NB4 (cell line): ENCODE data around the gene BCAS3.

Experiments
- MYC ChIP-seq: IDR thresholded peaks from 2 replicates; pipeline ENCODE4 v1.6.1; 2011; ENCODE audit warnings: low read depth, low read length
- POLR2A ChIP-seq: IDR thresholded peaks from 2 replicates; pipeline ENCODE4 v1.6.1; 2011; ENCODE audit warnings: mild to moderate bottlenecking; ENCODE audit not compliant: insufficient read length; ENCODE audit errors: extremely low read depth
- TF ChIP-seq, protein P1 (sequence below): IDR thresholded peaks from one replicate; pipeline ENCODE4 v1.5.1; 2012; ENCODE audit warnings: low read depth, low read length
- TF ChIP-seq, protein P2 (sequence below): IDR thresholded peaks from 2 replicates; pipeline ENCODE4 v1.6.1; 2011; ENCODE audit warnings: low read depth, low read length

DNA sequence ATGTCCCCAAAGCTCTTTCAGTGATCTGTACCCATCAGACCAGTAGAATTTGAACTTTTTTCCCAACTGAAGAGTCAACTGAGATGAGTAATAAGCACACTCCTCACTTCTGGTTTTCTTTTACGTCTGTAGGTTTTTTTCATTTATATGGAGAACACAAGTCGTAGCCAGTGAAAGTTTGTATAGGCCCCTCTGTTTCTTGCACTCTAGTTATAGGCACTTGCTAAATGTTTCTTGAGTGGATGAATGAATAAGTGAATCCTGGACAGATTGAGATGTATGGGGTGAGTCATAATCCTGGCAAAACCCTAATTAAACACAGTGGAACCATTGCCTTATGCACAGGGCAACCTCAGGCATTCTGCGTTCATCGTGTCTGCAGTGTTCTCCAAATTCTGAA is 528.3 kb downstream of the BCAS3 start:
- TF ChIP-seq, protein P1, sequence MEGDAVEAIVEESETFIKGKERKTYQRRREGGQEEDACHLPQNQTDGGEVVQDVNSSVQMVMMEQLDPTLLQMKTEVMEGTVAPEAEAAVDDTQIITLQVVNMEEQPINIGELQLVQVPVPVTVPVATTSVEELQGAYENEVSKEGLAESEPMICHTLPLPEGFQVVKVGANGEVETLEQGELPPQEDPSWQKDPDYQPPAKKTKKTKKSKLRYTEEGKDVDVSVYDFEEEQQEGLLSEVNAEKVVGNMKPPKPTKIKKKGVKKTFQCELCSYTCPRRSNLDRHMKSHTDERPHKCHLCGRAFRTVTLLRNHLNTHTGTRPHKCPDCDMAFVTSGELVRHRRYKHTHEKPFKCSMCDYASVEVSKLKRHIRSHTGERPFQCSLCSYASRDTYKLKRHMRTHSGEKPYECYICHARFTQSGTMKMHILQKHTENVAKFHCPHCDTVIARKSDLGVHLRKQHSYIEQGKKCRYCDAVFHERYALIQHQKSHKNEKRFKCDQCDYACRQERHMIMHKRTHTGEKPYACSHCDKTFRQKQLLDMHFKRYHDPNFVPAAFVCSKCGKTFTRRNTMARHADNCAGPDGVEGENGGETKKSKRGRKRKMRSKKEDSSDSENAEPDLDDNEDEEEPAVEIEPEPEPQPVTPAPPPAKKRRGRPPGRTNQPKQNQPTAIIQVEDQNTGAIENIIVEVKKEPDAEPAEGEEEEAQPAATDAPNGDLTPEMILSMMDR: no peak
- TF ChIP-seq POLR2A (no peak), MYC (no peak)
- TF ChIP-seq, protein P2, sequence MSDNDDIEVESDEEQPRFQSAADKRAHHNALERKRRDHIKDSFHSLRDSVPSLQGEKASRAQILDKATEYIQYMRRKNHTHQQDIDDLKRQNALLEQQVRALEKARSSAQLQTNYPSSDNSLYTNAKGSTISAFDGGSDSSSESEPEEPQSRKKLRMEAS: no peak
